GM23338 (cell line): ENCODE results near the gene PPP2R5C. TPM values are rescaled to one million over a fixed set of nuclear protein-coding genes. Genes with fewer than 3 reads are reported as not detected.

ENCODE experiments used
- ATAC-seq: fragments of 200-7000 bp; cut with Tn5 transposase; 3 replicates; pipeline ENCODE4 v1.9.1; 2020
- DNase-seq: peaks from one replicate; pipeline ENCODE4 v3.0.0-alpha.2; 2015; ENCODE audit warnings: low spot score
- H2AFZ ChIP-seq: fragments of 200-600 bp; sonication (generic); 2 replicates; pipeline ENCODE4 v1.8.0; 2016; ENCODE audit warnings: antibody characterized with exemption, mild to moderate bottlenecking, moderate library complexity
- H3F3A ChIP-seq: fragments of 200-600 bp; sonication (generic); replicated peaks from 2 replicates; pipeline ENCODE4 v1.8.0; 2017; ENCODE audit warnings: antibody characterized with exemption, mixed run types, low read depth
- H3K27ac ChIP-seq: fragments of 200-600 bp; sonication (generic); 2 replicates; pipeline ENCODE4 v1.6.1; 2016; ENCODE audit warnings: low read depth
- H3K27me3 ChIP-seq: fragments of 200-600 bp; sonication (generic); 2 replicates; pipeline ENCODE4 v1.8.0; 2016; ENCODE audit warnings: mild to moderate bottlenecking, mixed run types, moderate library complexity; ENCODE audit not compliant: insufficient read depth
- H3K36me3 ChIP-seq: fragments of 200-600 bp; sonication (generic); 2 replicates; pipeline ENCODE4 v1.8.0; 2016; ENCODE audit warnings: mild to moderate bottlenecking; ENCODE audit not compliant: insufficient read depth
- H3K4me1 ChIP-seq: fragments of 200-600 bp; sonication (generic); 2 replicates; pipeline ENCODE4 v1.8.0; 2016; ENCODE audit warnings: mild to moderate bottlenecking, moderate library complexity; ENCODE audit not compliant: insufficient read depth
- H3K4me2 ChIP-seq: fragments of 200-600 bp; sonication (generic); 2 replicates; pipeline ENCODE4 v1.7.1; 2017; ENCODE audit warnings: mixed run types
- H3K4me3 ChIP-seq: fragments of 200-600 bp; sonication (generic); 2 replicates; pipeline ENCODE4 v1.6.1; 2016; ENCODE audit warnings: mixed run types
- H3K79me2 ChIP-seq: fragments of 200-600 bp; sonication (generic); replicated peaks from 2 replicates; pipeline ENCODE4 v1.8.0; 2017; ENCODE audit warnings: mild to moderate bottlenecking; ENCODE audit not compliant: insufficient read depth
- H3K9me2 ChIP-seq: fragments of 200-600 bp; sonication (generic); 2 replicates; pipeline ENCODE4 v1.8.0; 2017; ENCODE audit not compliant: insufficient read depth
- H4K20me1 ChIP-seq: fragments of 200-600 bp; sonication (generic); replicated peaks from 2 replicates; pipeline ENCODE4 v1.8.0; 2017; ENCODE audit warnings: mild to moderate bottlenecking; ENCODE audit not compliant: insufficient read depth
- H3K27ac Mint-ChIP-seq: 2 replicates; pipeline ENCODE4 v1.8.0; 2020; ENCODE audit warnings: inconsistent platforms, mild to moderate bottlenecking, moderate library complexity, mixed read lengths
- H3K27me3 Mint-ChIP-seq: 3 replicates; pipeline ENCODE4 v1.8.0; 2022; ENCODE audit warnings: low read depth, mild to moderate bottlenecking, moderate library complexity, mixed read lengths, inconsistent platforms; ENCODE audit not compliant: insufficient read depth, poor library complexity
- H3K36me3 Mint-ChIP-seq: 3 replicates; pipeline ENCODE4 v1.8.0; 2021; ENCODE audit warnings: low read depth, mild to moderate bottlenecking, inconsistent platforms, moderate library complexity, mixed read lengths
- H3K4me1 Mint-ChIP-seq: 3 replicates; pipeline ENCODE4 v1.8.0; 2020; ENCODE audit warnings: mild to moderate bottlenecking, inconsistent platforms, mixed read lengths
- H3K4me3 Mint-ChIP-seq: 3 replicates; pipeline ENCODE4 v1.8.0; 2021; ENCODE audit warnings: moderate library complexity, mild to moderate bottlenecking, inconsistent platforms, mixed read lengths
- H3K9me3 Mint-ChIP-seq: 3 replicates; pipeline ENCODE4 v1.8.0; 2020; ENCODE audit warnings: moderate library complexity, mild to moderate bottlenecking, inconsistent platforms, mixed read lengths
- CREB1 ChIP-seq: fragments of 250-450 bp; sonication (Bioruptor Pico); IDR thresholded peaks from 2 replicates; pipeline ENCODE4 v1.5.0; 2020; ENCODE audit warnings: low read depth, mild to moderate bottlenecking, moderate library complexity
- CTCF ChIP-seq, 2 experiments: fragments of 200-600 bp in 1 of 2; sonication (generic) in 1 of 2; conservative IDR thresholded peaks; 2 replicates each; pipeline versions ENCODE4 v1.5.1 to v1.6.1; 2016 to 2017; ENCODE audit warnings: antibody characterized with exemption in 2 of 2, low read depth in 2 of 2, mild to moderate bottlenecking in 2 of 2, moderate library complexity in 1 of 2
- ETS1 ChIP-seq: IDR thresholded peaks from 2 replicates; pipeline ENCODE4 v1.6.1; 2016; ENCODE audit warnings: antibody characterized with exemption
- EZH2 ChIP-seq: fragments of 200-600 bp; sonication (generic); IDR thresholded peaks from one replicate; pipeline ENCODE4 v1.8.0; 2017; ENCODE audit warnings: antibody characterized with exemption, mild to moderate bottlenecking, low read depth; ENCODE audit not compliant: unreplicated experiment
- EZH2phosphoT487 ChIP-seq: fragments of 200-600 bp; sonication (generic); IDR thresholded peaks from one replicate; pipeline ENCODE4 v1.8.1; 2018; ENCODE audit warnings: antibody characterized with exemption; ENCODE audit not compliant: unreplicated experiment
- JUNB ChIP-seq: IDR thresholded peaks from one replicate; pipeline ENCODE4 v1.6.1; 2016; ENCODE audit warnings: antibody characterized with exemption; ENCODE audit not compliant: unreplicated experiment
- NANOG ChIP-seq: IDR thresholded peaks from 2 replicates; pipeline ENCODE4 v1.6.1; 2016; ENCODE audit warnings: antibody characterized with exemption, borderline replicate concordance
- POLR2AphosphoS5 ChIP-seq: IDR thresholded peaks from 2 replicates; pipeline ENCODE4 v1.6.1; 2016; ENCODE audit warnings: antibody characterized with exemption, low read depth
- REST ChIP-seq: IDR thresholded peaks from one replicate; pipeline ENCODE4 v1.6.1; 2018; ENCODE audit warnings: antibody characterized with exemption; ENCODE audit not compliant: unreplicated experiment
- STAT1 ChIP-seq: IDR thresholded peaks from one replicate; pipeline ENCODE4 v1.6.1; 2016; ENCODE audit warnings: antibody characterized with exemption; ENCODE audit not compliant: unreplicated experiment
- ZNF114 ChIP-seq: fragments of 250-450 bp; sonication (Bioruptor Pico); IDR thresholded peaks from 2 replicates; pipeline ENCODE4 v1.5.0; 2020; ENCODE audit warnings: mild to moderate bottlenecking, moderate library complexity
- ZNF331 ChIP-seq: fragments of 250-450 bp; sonication (Bioruptor Pico); IDR thresholded peaks from 2 replicates; pipeline ENCODE4 v1.5.0; 2020; ENCODE audit warnings: low read depth, mild to moderate bottlenecking, moderate library complexity
- ZNF462 ChIP-seq: fragments of 250-450 bp; sonication (Bioruptor Pico); IDR thresholded peaks from 2 replicates; pipeline ENCODE4 v1.5.0; 2020; ENCODE audit warnings: mild to moderate bottlenecking, moderate library complexity
- polyA plus RNA-seq: library from polyadenylated mRNA; unstranded; fragments of >200 nt; fragmentation: Nextera tagmentation; extraction: Ambion mirVana; gene quantifications from 2 replicates; pipeline ENCODE4 v1.2.1, GENCODE V29; 2016
- total RNA-seq: library from RNA; depleted of rRNA; stranded (reverse); fragments of >200 nt; shearing (Covaris generic); gene quantifications from 2 replicates; pipeline ENCODE4 v1.2.3, GENCODE V29; 2014

Gene PPP2R5C
- total and polyA plus RNA-seq, 2 experiments from 2014 or later: 75.4 to 79.7 TPM

- no peak overlapping the region for H3K4me3 ChIP-seq
- Mint-ChIP-seq H3K9me3 (no peaks in the 10 kb centered on the region), H3K36me3 (no peaks in the 10 kb centered on the region), H3K4me3 (peak overlapping the region; percentile 28; the same call in 2 of the 3 replicates), H3K27ac (peak overlapping the region; percentile 30; the same call in 1 of the 2 replicates), H3K4me1 (peaks cover 24% of the 10 kb centered on the region), H3K27me3 (peaks cover 15% of the 10 kb centered on the region)
- TF ChIP-seq EZH2phosphoT487 (no peak), STAT1 (no peak), ETS1 (no peak), JUNB (no peak), REST (no peak), ZNF331 (no peak), CTCF (conservative IDR thresholded peaks at IDR 0.05; ENCODE audit: low read depth in 2 of 2) (no peak), CREB1 (no peak), NANOG (no peak), ZNF114 (CRISPR knock-in tag) (no peak), ZNF462 (CRISPR knock-in tag) (no peak), POLR2AphosphoS5 (no peak), EZH2 (no peak)
- DNase-seq (peak; percentile 24), ATAC-seq (peak; percentile 12; the same call in 2 of the 3 replicates)
- peaks cover 66% of the 10 kb centered on the region for H3K79me2 ChIP-seq
- H3K27ac ChIP-seq: no peak overlapping the region
- no peaks in the 10 kb centered on the region for H3K36me3 ChIP-seq
- no peak overlapping the region for H3K4me2 ChIP-seq
- no peak overlapping the region for H2AFZ ChIP-seq
- H3K4me1 ChIP-seq: peaks cover 19% of the 10 kb centered on the region
- no peaks in the 10 kb centered on the region for H3F3A ChIP-seq
- peaks cover 20% of the 10 kb centered on the region for H4K20me1 ChIP-seq
- H3K27me3 ChIP-seq: no peaks in the 10 kb centered on the region
- no peaks in the 10 kb centered on the region for H3K9me2 ChIP-seq
Measured at GRCh38 chr14:101812071-101812470, 50.6 kb downstream of the PPP2R5C start.
